HTERT RPE-1 (cell line): ENCODE measurements around the gene ZNF48.

ENCODE experiments used
- in situ Hi-C: fragments of 300-500 bp; cut with MboI; formaldehyde crosslinking; loops from 4 replicates; pipeline ENCODE4 v1.14.3; 2020; ENCODE audit warnings: low sequenced_read_pairs

ZNF48 gene

GRCh38 chr16:30395155-30395991 lies at the start of gene ZNF48:
ZNF48 (plus strand) TSS chr16:30395420; CDS start chr16:30395795, 375 bp downstream.
- in situ Hi-C loops = no loop called here

- in situ Hi-C loops = no loop called here
Observed at GRCh38 chr16:30346286-30346685, 48.9 kb upstream of the ZNF48 start.

- in situ Hi-C loops = no loop called here
Observed at GRCh38 chr16:30348113-30348512, 47.1 kb upstream of the ZNF48 start.

- in situ Hi-C loops = no loop called here
Observed at GRCh38 chr16:30348929-30349328, 46.3 kb upstream of the ZNF48 start.

- in situ Hi-C loops = no loop called here
Observed at GRCh38 chr16:30349675-30350074, 45.5 kb upstream of the ZNF48 start.

- in situ Hi-C loops = no loop called here
Observed at GRCh38 chr16:30350134-30350871, 44.9 kb upstream of the ZNF48 start.

GRCh38 chr16:30351001-30351441 lies 44.2 kb upstream of the ZNF48 start:
- in situ Hi-C loops = no loop called here

GRCh38 chr16:30351586-30352419 lies 43.4 kb upstream of the ZNF48 start:
- in situ Hi-C loops = no loop called here

- in situ Hi-C loops = no loop called here
Observed at GRCh38 chr16:30352488-30353401, 42.5 kb upstream of the ZNF48 start.

GRCh38 chr16:30353438-30354129 lies 41.6 kb upstream of the ZNF48 start:
- in situ Hi-C loops = no loop called here

- in situ Hi-C loops = no loop called here
Observed at GRCh38 chr16:30354423-30355143, 40.6 kb upstream of the ZNF48 start.

GRCh38 chr16:30355144-30355953 lies 39.9 kb upstream of the ZNF48 start, which contains the start of gene CD2BP2:
CD2BP2 (minus strand) TSS chr16:30355308; CDS start chr16:30354681, 627 bp downstream.
- in situ Hi-C loops = no loop called here

- in situ Hi-C loops = no loop called here
Observed at GRCh38 chr16:30355954-30356308, 39.3 kb upstream of the ZNF48 start.

GRCh38 chr16:30356401-30357084 lies 38.7 kb upstream of the ZNF48 start:
- in situ Hi-C loops = no loop called here

GRCh38 chr16:30357085-30357714 lies 38.0 kb upstream of the ZNF48 start:
- in situ Hi-C loops = no loop called here

- in situ Hi-C loops = no loop called here
Observed at GRCh38 chr16:30357715-30358576, 37.3 kb upstream of the ZNF48 start.
